Testis (tissue), 3 donors: ENCODE measurements around the gene TCTN3. TPM values are rescaled to one million over a fixed set of nuclear protein-coding genes. Genes with fewer than 3 reads are reported as not detected.

ENCODE experiments used
- DNase-seq: peaks from one replicate; pipeline ENCODE4 v3.0.0-alpha.2; 2019
- H3K27ac ChIP-seq, 2 donors: fragments of 200-600 bp; sonication (generic); one replicate each; pipeline ENCODE4 v1.5.1; 2019
- H3K27me3 ChIP-seq: fragments of 200-600 bp; sonication (generic); one replicate; pipeline ENCODE4 v1.5.1; 2019
- H3K36me3 ChIP-seq: fragments of 200-600 bp; sonication (generic); one replicate; pipeline ENCODE4 v1.5.1; 2017; ENCODE audit warnings: low read depth; ENCODE audit errors: missing control alignments
- H3K4me1 ChIP-seq: fragments of 200-600 bp; sonication (generic); one replicate; pipeline ENCODE4 v1.5.1; 2019
- H3K4me3 ChIP-seq, 2 donors: fragments of 200-600 bp; sonication (generic); one replicate each; pipeline ENCODE4 v1.5.1; 2017 to 2019
- H3K9me3 ChIP-seq: fragments of 200-600 bp; sonication (generic); one replicate; pipeline ENCODE4 v1.5.1; 2017
- POLR2A ChIP-seq: fragments of 450-650 bp; IDR thresholded peaks from one replicate; pipeline ENCODE4 v1.6.1; 2017; ENCODE audit warnings: antibody characterized with exemption, mild to moderate bottlenecking, moderate library complexity
- WGBS, 2 donors: methylation state at CpG; one replicate each; pipeline ENCODE4 v1.1.5; 2018; 5-methylcytosine and 5-hydroxymethylcytosine counted together
- intact Hi-C: fragments of 100-400 bp; cut with DNase I; formaldehyde crosslinking; loops from one replicate; pipeline ENCODE4 v1.15.1; 2023; ENCODE audit warnings: low total_unique reads
- polyA plus RNA-seq: library from polyadenylated mRNA; stranded (reverse); fragments of 350-450 nt; fragmentation: Illumina TruSeq; extraction: RNeasy Lipid Tissue Mini Kit (QIAGEN cat#74804); gene quantifications from one replicate; pipeline ENCODE4 v1.2.3, GENCODE V29; 2014; ENCODE audit warnings: low read depth, low replicate concordance; ENCODE audit not compliant: insufficient read depth
- total RNA-seq, 2 donors: library from RNA; depleted of rRNA; stranded (reverse); fragments of >200 nt; gene quantifications; one replicate each; pipeline ENCODE4 v1.2.3, GENCODE V29; 2016
- TF ChIP-seq, protein P1 (sequence below), 3 experiments: fragments of 450-650 bp in 2 of 3; fragments of 200-600 bp in 1 of 3; sonication (generic) in 1 of 3; IDR thresholded peaks; one replicate each; pipeline ENCODE4 v1.5.1; 2016 to 2019; ENCODE audit warnings: antibody characterized with exemption in 3 of 3, mild to moderate bottlenecking in 2 of 3, moderate library complexity in 1 of 3

Gene TCTN3
- total and polyA plus RNA-seq, 3 donors from 2014 or later: 29.3 to 44.6 (median 29.7) TPM

DNA sequence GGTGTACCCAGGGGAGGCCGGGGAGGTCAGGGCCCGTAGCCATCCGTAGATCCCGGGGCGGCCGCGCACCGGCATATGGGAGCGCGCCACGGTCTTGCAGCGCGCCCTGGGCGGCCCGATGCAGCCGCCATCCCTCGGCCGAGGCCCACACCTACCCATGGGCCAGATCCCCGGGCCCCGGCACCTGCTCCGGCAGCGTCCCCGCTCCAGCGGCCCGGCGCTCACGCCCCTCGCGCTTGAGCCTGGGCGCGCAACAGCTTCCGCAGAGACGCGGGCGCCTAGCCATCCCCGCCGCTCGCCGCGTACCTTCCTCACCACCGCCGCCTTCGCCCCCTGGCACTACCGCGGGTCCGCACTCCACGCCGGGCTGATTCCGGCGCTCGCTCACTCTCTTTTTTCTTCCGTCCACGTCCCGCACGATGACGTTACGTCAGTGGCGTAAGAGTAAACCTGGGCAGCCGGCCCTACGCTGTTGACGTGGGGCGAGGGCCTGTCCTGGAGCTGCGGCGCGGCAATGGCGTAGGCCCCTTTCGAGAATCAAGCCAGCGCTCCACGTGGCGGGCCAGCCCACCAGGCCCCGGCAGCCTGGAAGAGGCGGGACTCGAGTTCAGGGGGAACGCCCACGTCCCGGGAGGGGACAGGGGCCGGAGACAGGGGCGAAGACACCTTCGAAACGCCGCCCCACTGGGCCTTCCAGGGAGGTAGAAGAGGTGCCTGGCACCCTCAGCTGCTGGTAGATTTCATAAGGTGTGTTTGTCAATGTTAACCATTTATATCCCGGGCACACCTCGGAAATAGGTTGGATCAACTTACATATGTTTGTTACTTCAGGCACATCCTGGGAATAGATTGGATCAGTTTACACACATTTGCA lies 37.2 kb downstream of the TCTN3 start, which contains the start of gene ALDH18A1:
ALDH18A1 (minus strand) TSS at position 421 of the 874 bp plus-strand sequence. CDS start 3,334 bp downstream, outside the sequence.
- Histone ChIP-seq H3K27me3 (no peaks in the 10 kb centered on the region), H3K36me3 (no peaks in the 10 kb centered on the region), H3K4me3 (peak within 1 kb of the TSS; percentile 77 to 84), H3K4me1 (peaks cover 4% of the 10 kb centered on the region), H3K9me3 (no peaks in the 10 kb centered on the region), H3K27ac (peak within 1 kb of the TSS; percentile 42 to 58)
- DNase-seq: peak; percentile 94
- intact Hi-C loops: no loop called here
- TF ChIP-seq, protein P1, sequence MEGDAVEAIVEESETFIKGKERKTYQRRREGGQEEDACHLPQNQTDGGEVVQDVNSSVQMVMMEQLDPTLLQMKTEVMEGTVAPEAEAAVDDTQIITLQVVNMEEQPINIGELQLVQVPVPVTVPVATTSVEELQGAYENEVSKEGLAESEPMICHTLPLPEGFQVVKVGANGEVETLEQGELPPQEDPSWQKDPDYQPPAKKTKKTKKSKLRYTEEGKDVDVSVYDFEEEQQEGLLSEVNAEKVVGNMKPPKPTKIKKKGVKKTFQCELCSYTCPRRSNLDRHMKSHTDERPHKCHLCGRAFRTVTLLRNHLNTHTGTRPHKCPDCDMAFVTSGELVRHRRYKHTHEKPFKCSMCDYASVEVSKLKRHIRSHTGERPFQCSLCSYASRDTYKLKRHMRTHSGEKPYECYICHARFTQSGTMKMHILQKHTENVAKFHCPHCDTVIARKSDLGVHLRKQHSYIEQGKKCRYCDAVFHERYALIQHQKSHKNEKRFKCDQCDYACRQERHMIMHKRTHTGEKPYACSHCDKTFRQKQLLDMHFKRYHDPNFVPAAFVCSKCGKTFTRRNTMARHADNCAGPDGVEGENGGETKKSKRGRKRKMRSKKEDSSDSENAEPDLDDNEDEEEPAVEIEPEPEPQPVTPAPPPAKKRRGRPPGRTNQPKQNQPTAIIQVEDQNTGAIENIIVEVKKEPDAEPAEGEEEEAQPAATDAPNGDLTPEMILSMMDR (IDR thresholded peaks at IDR 0.05): no peak
- no peak for TF ChIP-seq POLR2A
- WGBS, 2 donors: 0% methylated on average over 20 to 82 of the region's 83 CpGs

DNA sequence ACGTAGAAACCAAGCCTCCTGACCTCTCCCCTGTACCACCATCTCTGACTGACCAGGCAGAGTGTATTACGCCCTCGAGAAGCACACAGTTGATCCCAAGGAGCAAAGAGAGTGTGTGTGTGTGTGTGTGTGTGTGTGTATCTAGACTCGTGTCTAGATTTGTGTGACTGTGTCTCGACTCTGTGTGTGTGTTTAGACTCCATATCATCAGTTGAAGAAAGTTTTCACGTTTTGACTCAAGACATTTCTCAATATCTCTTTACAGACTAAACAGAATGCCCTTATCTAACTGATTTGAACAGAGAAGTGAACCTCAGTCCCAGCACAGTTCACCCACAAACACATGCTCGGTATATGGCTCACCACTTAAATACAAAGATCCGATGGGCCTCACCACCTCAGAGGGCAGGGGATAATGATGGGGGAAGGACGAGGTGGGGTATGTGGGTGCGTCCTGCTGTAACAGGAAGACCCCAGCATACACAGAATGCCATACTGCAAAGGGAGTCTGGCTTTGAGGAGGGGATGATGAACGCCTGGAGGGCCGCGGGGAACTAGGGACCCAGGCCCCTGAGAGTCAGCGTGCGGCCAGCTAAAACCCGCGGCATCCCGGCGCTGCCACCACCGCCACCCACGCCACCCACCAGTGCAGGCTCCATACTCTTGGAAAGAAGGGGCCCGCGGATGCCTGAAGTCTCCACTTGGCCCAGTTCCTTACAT lies 38.0 kb downstream of the TCTN3 start:
- peak overlapping the region; percentile 42 to 58 for H3K27ac ChIP-seq
- H3K9me3 ChIP-seq: no peaks in the 10 kb centered on the region
- no peak for DNase-seq
- 8 to 16% methylated on average over 10 to 23 of the region's 23 CpGs for WGBS, 2 donors
- TF ChIP-seq, protein P1 (IDR thresholded peaks at IDR 0.05): no peak
- no peak for TF ChIP-seq POLR2A
- no peaks in the 10 kb centered on the region for H3K27me3 ChIP-seq
- H3K4me1 ChIP-seq: peaks cover 4% of the 10 kb centered on the region
- H3K36me3 ChIP-seq: no peaks in the 10 kb centered on the region
- intact Hi-C loops: no loop called here
- H3K4me3 ChIP-seq: peak overlapping the region; percentile 77 to 84

DNA sequence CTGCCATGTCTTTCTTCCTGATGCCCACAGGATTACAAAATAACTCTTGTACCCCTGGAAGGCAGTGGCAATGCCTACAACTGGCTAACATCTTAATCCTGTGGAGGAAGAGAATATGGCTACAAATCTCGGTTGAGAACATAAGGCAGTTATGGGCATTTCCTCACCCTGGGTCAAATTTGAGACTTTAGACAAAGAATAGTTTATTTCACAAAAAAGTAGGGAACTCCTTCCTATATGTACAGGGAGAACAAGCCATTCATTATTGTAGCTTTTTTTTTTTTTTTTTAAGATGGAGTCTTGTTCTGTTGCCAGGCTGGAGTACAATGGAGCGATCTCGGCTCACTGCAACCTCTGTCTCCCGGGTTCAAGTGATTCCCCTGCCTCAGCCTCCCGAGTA lies 39.8 kb downstream of the TCTN3 start:
- no peak overlapping the region for H3K27ac ChIP-seq
- WGBS, 2 donors: 95 to 96% methylated on average over 5 of the region's 5 CpGs
- peaks cover 4% of the 10 kb centered on the region for H3K4me1 ChIP-seq
- no peak overlapping the region for H3K4me3 ChIP-seq
- TF ChIP-seq, protein P1 (IDR thresholded peaks at IDR 0.05): no peak
- TF ChIP-seq POLR2A: no peak
- H3K36me3 ChIP-seq: no peaks in the 10 kb centered on the region
- H3K9me3 ChIP-seq: no peaks in the 10 kb centered on the region
- intact Hi-C loops: no loop called here
- DNase-seq: no peak
- no peaks in the 10 kb centered on the region for H3K27me3 ChIP-seq

DNA sequence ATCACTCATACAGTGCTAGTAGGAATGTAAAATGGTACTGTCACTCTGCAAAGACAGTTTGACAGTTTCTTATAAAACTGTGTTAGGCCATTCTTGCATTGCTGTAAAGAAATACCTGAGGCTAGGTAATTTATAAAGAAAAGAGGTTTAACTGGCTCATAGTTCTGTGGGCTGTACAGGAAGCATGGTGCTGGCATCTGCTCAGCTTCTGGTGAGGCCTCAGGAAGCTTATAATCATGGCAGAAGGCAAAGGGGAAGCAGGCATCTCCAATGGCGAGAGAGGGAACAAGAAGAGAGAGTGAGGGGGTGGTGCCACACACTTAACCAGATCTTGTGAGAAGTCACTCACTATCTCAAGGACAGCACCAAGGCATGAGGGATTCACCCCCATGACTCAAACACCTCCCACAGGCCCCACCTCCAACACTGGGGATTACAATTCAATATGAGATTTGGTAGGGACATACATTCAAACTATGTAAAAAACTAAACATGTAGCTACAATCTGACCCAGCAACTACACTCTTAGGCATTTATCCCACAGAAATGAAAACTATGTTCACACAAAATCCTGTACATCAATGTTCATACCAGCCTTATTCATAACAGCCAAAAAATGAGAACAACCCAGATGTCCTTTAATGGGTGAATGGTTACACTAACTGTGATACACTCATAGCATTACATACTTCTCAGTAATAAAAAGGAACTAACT lies 42.2 kb downstream of the TCTN3 start:
- Histone ChIP-seq H3K4me3 (no peak overlapping the region), H3K27me3 (no peaks in the 10 kb centered on the region), H3K4me1 (peaks cover 4% of the 10 kb centered on the region), H3K9me3 (no peaks in the 10 kb centered on the region), H3K36me3 (no peaks in the 10 kb centered on the region), H3K27ac (no peak overlapping the region)
- TF ChIP-seq POLR2A: no peak
- TF ChIP-seq, protein P1 (IDR thresholded peaks at IDR 0.05): no peak
- no peak for DNase-seq
- WGBS, 2 donors: 88 to 96% methylated on average over 1 of the region's 1 CpG
- intact Hi-C loops: no loop called here
